ENCODE results near the gene UBE2J2.

The UBE2J2 gene

GRCh38 chr1:1282998-1283397 is 9.3 kb upstream of the UBE2J2 start:
- no peak for DNase-seq (ENCODE audit: low read depth in 1 of 2, low spot score in 1 of 2)

DNA sequence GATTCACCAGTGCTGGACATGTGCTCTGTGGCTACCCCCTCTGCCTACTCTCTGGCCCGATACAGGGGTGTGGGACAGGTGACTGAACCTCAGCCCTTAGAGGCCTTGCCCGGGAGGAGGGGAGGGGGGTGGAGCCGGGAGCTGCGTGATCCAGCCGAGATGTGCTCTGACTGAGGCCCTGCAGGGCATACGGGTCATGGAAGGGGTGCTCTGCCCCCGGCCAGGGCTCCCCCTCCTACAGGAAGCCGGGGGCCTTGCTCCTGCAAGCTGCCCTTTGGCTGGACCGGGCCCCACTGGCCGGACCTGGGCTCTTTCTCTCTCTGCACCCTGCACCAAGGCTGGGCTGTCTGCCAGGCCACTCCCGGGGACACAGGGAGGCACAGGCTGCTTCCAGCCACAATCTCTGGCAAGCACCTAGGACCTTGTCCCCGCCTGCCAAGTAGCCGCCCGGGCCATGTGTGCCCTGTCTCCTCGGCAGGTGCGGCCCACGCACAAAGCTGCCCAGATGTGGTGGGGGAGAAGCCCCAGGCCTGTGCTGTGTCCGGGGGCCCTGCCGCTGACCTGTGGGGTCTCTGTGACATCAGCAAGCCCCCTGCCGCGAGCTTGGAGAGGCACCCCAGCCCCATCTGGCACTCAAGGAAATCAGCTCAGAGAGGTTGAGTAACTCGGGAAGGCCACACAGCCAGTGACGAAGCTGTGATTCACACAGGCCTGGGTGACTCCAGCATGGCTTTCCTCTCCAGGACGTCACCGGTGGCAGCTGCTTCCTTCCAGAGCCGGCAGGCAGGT is 8.1 kb upstream of the UBE2J2 start:
- no peak for DNase-seq (ENCODE audit: low read depth in 1 of 2, low spot score in 1 of 2)

- DNase-seq (ENCODE audit: low read depth in 1 of 2, low spot score in 1 of 2): no peak
These were observed 7.3 kb upstream of the UBE2J2 start for GRCh38 chr1:1280782-1281481.

DNA sequence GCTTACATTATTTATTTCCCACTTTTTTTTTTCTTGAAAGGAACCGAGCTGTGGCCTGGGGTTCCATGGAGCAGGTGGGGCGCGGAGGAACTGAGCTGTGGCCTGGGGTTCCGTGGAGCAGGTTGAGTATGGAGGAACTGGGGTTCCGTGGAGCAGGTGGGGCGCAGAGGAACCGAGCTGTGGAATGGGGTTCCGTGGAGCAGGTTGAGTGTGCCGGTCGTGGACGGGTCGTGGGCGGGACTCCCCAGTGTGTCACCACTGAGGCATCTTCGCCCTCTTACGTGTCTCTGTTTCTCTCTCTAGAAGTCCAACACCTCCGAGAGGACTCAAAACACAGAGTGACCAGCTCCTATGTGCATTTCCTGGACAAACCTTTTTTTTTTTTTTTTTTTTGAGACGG is 5.4 kb upstream of the UBE2J2 start:
- no peak for DNase-seq (ENCODE audit: low read depth in 1 of 2, low spot score in 1 of 2)

- no peak for DNase-seq (ENCODE audit: low read depth in 1 of 2, low spot score in 1 of 2)
These were observed 5.0 kb upstream of the UBE2J2 start for GRCh38 chr1:1278620-1279019.

- DNase-seq (ENCODE audit: low read depth in 1 of 2, low spot score in 1 of 2): no peak
These were observed 2.2 kb upstream of the UBE2J2 start for GRCh38 chr1:1275836-1276235.

GRCh38 chr1:1274931-1275431 is 1.3 kb upstream of the UBE2J2 start:
- DNase-seq (ENCODE audit: low read depth in 1 of 2, low spot score in 1 of 2): no peak

- DNase-seq (ENCODE audit: low read depth in 1 of 2, low spot score in 1 of 2): no peak
These were observed 761 bp upstream of the UBE2J2 start for GRCh38 chr1:1274299-1274930.

- DNase-seq (ENCODE audit: low read depth in 1 of 2, low spot score in 1 of 2): no peak
These were observed 494 bp downstream of the UBE2J2 start for GRCh38 chr1:1273209-1273511.

GRCh38 chr1:1272341-1273208 is 1.1 kb downstream of the UBE2J2 start:
- DNase-seq (ENCODE audit: low read depth in 1 of 2, low spot score in 1 of 2): no peak

GRCh38 chr1:1270813-1271212 is 2.8 kb downstream of the UBE2J2 start:
- DNase-seq (ENCODE audit: low read depth in 1 of 2, low spot score in 1 of 2): no peak

DNA sequence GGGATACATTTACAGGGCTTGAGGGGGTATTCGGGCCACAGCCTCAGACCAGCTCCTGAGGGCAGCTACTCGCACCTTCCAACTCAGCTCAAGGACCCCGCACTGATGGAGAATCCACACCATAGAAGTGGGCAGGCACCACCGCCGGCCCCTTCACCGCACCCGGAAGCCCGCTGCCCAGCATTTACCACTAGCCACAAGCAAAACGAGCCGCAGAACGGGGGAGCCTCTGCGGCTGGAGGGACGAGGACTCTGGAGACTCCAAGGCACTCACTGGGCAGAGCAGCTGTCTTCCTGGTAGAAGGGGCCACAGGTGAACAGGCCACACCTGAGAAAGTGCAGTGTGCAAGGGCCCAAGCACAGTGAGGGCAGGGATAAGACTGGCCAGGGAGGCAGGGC is 5.4 kb downstream of the UBE2J2 start:
- no peak for DNase-seq (ENCODE audit: low read depth in 1 of 2, low spot score in 1 of 2)

DNA sequence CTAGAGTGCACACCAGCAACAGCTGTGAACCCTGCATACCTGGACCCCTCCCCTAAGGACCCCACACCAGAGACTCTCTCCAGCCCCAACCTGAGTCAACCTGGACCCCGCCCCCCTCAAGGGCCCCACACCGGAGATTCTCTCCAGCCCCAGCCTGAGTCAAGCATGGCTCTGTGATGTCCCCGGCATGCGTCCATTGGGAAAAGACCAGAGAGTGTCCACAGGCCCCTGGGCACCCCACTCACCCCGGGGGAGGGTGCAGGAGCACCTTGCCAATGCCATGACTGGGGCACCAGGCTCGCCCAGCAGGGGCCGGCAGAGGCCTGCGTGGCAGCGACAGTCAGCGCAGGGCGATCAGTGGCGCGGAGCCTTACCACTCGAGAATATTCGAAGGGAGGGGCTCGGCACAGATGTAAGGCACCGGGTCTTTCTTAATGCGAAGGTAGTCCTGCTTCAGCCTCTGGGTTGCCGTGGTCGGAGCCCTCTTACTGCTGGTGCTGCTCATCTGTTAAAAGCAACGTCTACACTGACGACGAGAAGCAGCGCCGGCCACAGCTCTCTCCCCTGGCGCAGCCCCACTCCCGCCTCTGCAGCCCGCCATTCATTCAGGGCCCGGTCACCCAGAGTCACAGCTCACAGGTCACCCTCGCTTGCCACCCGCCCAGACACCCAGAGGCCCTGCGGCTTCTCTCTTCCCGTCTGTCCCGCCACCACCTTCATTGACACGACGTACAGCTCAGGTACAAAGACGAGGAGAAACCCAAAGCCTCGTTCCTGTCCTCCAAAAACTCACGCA is 6.0 kb downstream of the UBE2J2 start:
- no peak for DNase-seq (ENCODE audit: low read depth in 1 of 2, low spot score in 1 of 2)

GRCh38 chr1:1264868-1265272 is 8.8 kb downstream of the UBE2J2 start:
- DNase-seq (ENCODE audit: low read depth in 1 of 2, low spot score in 1 of 2): no peak

GRCh38 chr1:1264026-1264425 is 9.6 kb downstream of the UBE2J2 start:
- DNase-seq (ENCODE audit: low read depth in 1 of 2, low spot score in 1 of 2): no peak

DNA sequence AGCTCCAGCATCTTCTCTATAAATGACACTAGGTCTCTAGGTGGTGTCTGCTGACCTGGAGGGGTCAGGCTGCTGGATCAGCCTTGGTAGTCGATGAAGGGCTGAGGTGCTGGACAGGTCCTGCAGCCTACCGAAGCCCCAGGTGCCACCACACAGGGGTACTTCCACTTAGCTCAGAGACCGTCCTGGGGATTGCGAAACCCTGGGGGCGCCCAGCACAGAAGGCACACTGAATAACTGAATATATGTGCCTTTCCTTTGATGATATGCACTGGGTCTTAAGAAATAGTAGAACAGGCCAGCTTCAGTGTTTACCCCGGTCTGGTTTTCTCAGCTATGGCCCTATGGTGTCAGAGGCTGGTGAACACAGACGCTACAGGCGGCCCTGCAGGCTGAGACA is 10.9 kb downstream of the UBE2J2 start:
- DNase-seq (ENCODE audit: low read depth in 1 of 2, low spot score in 1 of 2): no peak

- DNase-seq (ENCODE audit: low read depth in 1 of 2, low spot score in 1 of 2): no peak
These were observed 11.6 kb downstream of the UBE2J2 start for GRCh38 chr1:1262071-1262470.

DNA sequence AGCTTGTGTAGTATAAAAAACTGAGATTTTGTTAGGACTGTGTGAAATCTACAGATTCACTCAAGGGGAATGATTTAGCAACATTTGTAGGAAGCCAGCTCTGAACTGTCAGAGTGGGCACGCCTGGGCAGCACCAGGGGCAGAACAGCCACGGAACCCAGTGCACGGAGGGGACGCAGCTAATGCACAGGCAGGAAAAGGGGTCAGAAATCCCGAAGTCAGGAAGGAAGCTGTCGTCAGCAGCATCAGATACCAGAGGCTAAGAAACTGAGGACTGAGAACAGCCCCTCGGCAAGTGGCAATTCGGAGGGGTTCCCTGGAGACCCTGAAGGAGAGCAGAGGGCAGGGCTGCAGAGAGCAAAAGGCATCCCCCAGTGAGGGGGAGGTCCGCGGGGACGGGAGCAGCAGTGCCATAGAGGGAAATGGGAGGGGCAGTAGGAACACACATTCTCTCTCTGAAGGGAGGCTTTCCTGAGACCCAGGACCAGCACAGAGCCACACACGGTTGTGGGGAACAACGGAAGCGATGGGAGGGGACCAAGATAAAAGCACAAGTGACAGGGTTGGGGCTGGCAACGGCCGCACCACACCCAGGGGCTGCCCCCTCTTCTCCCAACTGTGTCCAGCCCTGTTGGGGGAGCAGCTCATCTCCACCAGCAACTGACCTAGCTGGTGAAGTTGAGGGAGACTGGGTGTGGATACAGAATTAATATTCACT is 12.7 kb downstream of the UBE2J2 start:
- DNase-seq (ENCODE audit: low read depth in 1 of 2, low spot score in 1 of 2): no peak

GRCh38 chr1:1259951-1260600 is 13.6 kb downstream of the UBE2J2 start:
- DNase-seq (ENCODE audit: low read depth in 1 of 2, low spot score in 1 of 2): no peak
